B cell (primary cell): ENCODE data around the gene TPO. TPM values are rescaled to one million over a fixed set of nuclear protein-coding genes. Genes with fewer than 3 reads are reported as not detected.

ENCODE experiments used
- ATAC-seq: fragments of 200-7000 bp; cut with Tn5 transposase; one replicate; pipeline ENCODE4 v1.10.0; 2021; ENCODE audit warnings: low read depth, mild to moderate bottlenecking, moderate number of reproducible peaks, moderate library complexity
- CTCF ChIA-PET: fragments of 350-600 bp; sonication (Branson Sonifier 250); formaldehyde crosslinking; loops from one replicate; lab custom pipeline; 2021; ENCODE audit warnings: antibody characterized with exemption, inconsistent platforms; lab: Charles Lee
- POLR2A ChIA-PET: fragments of 350-600 bp; sonication (Branson Sonifier 250); formaldehyde crosslinking; loops from one replicate; lab custom pipeline; 2021; ENCODE audit warnings: antibody characterized with exemption; lab: Charles Lee
- DNase-seq: peaks from one replicate; pipeline ENCODE4 v3.0.0; 2013
- H2AFZ ChIP-seq: 2 replicates; pipeline ENCODE4 v1.6.1; 2012; ENCODE audit warnings: mild to moderate bottlenecking, low read depth, low read length; ENCODE audit not compliant: insufficient read depth, poor library complexity, severe bottlenecking
- H3K27ac ChIP-seq, 2 donors: 1 replicate in 1 of 2; 2 replicates in 1 of 2; pipeline ENCODE4 v1.5.1; 2012 to 2013; ENCODE audit warnings: low read length in 2 of 2, mild to moderate bottlenecking in 2 of 2, moderate library complexity in 1 of 2
- H3K27me3 ChIP-seq, 4 experiments: fragments of 200-600 bp in 1 of 4; sonication (generic) in 1 of 4; replicated peaks in 1 of 4; 1 replicate in 2 of 4; 2 replicates in 2 of 4; pipeline versions ENCODE4 v1.6.1 to v1.7.0; 2013 to 2016; ENCODE audit warnings: low read length in 3 of 4, mild to moderate bottlenecking in 2 of 4, mixed read lengths in 1 of 4, moderate library complexity in 1 of 4; ENCODE audit not compliant: insufficient read depth in 4 of 4, control insufficient read depth in 3 of 4; ENCODE audit errors: control extremely low read depth in 1 of 4
- H3K36me3 ChIP-seq, 2 experiments: replicated peaks in 1 of 2; 1 replicate in 1 of 2; 2 replicates in 1 of 2; pipeline versions ENCODE4 v1.6.1 to v1.7.1; 2013; ENCODE audit warnings: low read length in 1 of 2; ENCODE audit not compliant: insufficient read depth in 2 of 2, control insufficient read depth in 1 of 2; ENCODE audit errors: control extremely low read depth in 1 of 2, extremely low read depth in 1 of 2
- H3K4me1 ChIP-seq, 2 donors: fragments of 200-600 bp in 1 of 2; sonication (generic) in 1 of 2; 1 replicate in 1 of 2; 2 replicates in 1 of 2; pipeline versions ENCODE4 v1.5.1 to v1.6.1; 2013 to 2017; ENCODE audit warnings: low read length in 2 of 2; ENCODE audit not compliant: control insufficient read depth in 2 of 2, insufficient read depth in 2 of 2
- H3K4me2 ChIP-seq: replicated peaks from 2 replicates; pipeline ENCODE3; 2012; ENCODE audit warnings: mild to moderate bottlenecking, low read depth, low read length; ENCODE audit not compliant: poor library complexity, severe bottlenecking
- H3K4me3 ChIP-seq, 5 experiments: fragments of 200-600 bp in 1 of 5; sonication (generic) in 1 of 5; 1 replicate in 3 of 5; 2 replicates in 2 of 5; pipeline versions ENCODE4 v1.5.1 to v1.7.0; 2011 to 2016; ENCODE audit warnings: low read length in 4 of 5, mild to moderate bottlenecking in 4 of 5, low read depth in 2 of 5, control low read depth in 1 of 5, moderate library complexity in 1 of 5; ENCODE audit not compliant: insufficient read depth in 1 of 5; ENCODE audit errors: control extremely low read depth in 1 of 5, extremely low read depth in 1 of 5
- H3K79me2 ChIP-seq: fragments of 200-600 bp; sonication (generic); one replicate; pipeline ENCODE4 v1.6.0; 2016; ENCODE audit warnings: low read length; ENCODE audit not compliant: control insufficient read depth, insufficient read depth
- H3K9ac ChIP-seq: fragments of 200-600 bp; sonication (generic); 2 replicates; pipeline ENCODE4 v1.6.1; 2017; ENCODE audit warnings: mild to moderate bottlenecking, low read length, moderate library complexity
- H3K9me3 ChIP-seq, 3 donors: one replicate each; pipeline versions ENCODE4 v1.6.1 to v1.7.1; 2013; ENCODE audit warnings: low read length in 2 of 3; ENCODE audit not compliant: control insufficient read depth in 2 of 3, insufficient read depth in 1 of 3; ENCODE audit errors: control extremely low read depth in 1 of 3
- H4K20me1 ChIP-seq: 2 replicates; pipeline ENCODE4 v1.6.0; 2012; ENCODE audit warnings: mild to moderate bottlenecking, low read length; ENCODE audit not compliant: insufficient read depth, control insufficient read depth, poor library complexity, severe bottlenecking
- H3K27ac Mint-ChIP-seq: one replicate; pipeline ENCODE4 v1.8.0; 2021; ENCODE audit warnings: mixed read lengths
- H3K27me3 Mint-ChIP-seq: one replicate; pipeline ENCODE4 v1.8.0; 2021; ENCODE audit warnings: mixed read lengths
- H3K4me1 Mint-ChIP-seq: one replicate; pipeline ENCODE4 v1.8.0; 2021; ENCODE audit warnings: mixed read lengths
- H3K4me3 Mint-ChIP-seq: one replicate; pipeline ENCODE4 v1.8.0; 2021; ENCODE audit warnings: mixed read lengths
- H3K9me3 Mint-ChIP-seq: one replicate; pipeline ENCODE4 v1.8.0; 2022; ENCODE audit warnings: mixed read lengths; ENCODE audit not compliant: insufficient read depth
- EZH2 ChIP-seq: IDR thresholded peaks from 2 replicates; pipeline ENCODE4 v1.6.1; 2012; ENCODE audit warnings: borderline replicate concordance, low read depth, mild to moderate bottlenecking, moderate library complexity, low read length; ENCODE audit not compliant: insufficient read depth, poor library complexity, severe bottlenecking
- WGBS: methylation state at CpG from one replicate; pipeline ENCODE4 v1.1.5; 2013; ENCODE audit warnings: missing lambda C conversion rate; ENCODE audit not compliant: insufficient coverage; 5-methylcytosine and 5-hydroxymethylcytosine counted together
- intact Hi-C: fragments of 100-400 bp; cut with micrococcal nuclease; formaldehyde crosslinking; loops from one replicate; pipeline ENCODE4 v1.10.0; 2022
- polyA plus RNA-seq: library from polyadenylated mRNA; depleted of rRNA; stranded (reverse); fragments of >200 nt; gene quantifications from 2 replicates; pipeline ENCODE4 v1.2.3, GENCODE V29; 2012
- total RNA-seq, 2 donors: library from RNA; stranded (reverse); fragments of 120-200 nt in 1 of 2; gene quantifications; 1 replicate in 1 of 2; 2 replicates in 1 of 2; pipeline versions ENCODE4 v1.2.3 to v1.2.4, GENCODE V29; 2013 to 2022
- TF ChIP-seq, protein P1 (sequence below): fragments of 200-600 bp; IDR thresholded peaks from one replicate; pipeline ENCODE4 v1.8.0; 2022; ENCODE audit warnings: antibody characterized with exemption, mild to moderate bottlenecking

TPO gene
- total and polyA plus RNA-seq, 2 donors (not counting 1 experiment from before 2014, with no cell fraction given): not detected

DNA sequence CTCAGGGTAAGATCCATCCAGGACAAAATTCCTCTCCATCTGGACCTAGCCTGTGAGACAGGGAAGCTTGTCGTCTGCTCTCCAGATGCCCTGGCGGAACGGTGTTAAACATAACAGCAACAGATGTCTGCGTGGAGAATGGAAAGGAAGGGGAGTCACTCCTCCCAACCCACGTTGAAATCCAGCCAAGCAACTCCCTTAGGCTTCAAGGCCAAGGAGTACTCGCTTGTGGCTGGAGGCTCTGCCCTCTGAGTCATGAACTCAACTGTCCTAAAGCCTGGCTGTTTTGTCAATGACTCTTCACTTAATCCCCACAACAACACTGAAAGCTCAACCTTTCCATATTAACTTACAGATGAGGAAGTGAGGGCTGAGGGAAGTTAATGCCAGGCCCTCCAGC is 42.2 kb downstream of the TPO start:
- Histone ChIP-seq H4K20me1 (no peaks in the 10 kb centered on the region), H3K4me1 (no peaks in the 10 kb centered on the region), H3K27ac (no peak overlapping the region), H2AFZ (no peak overlapping the region), H3K4me2 (no peak overlapping the region), H3K9ac (no peak overlapping the region), H3K4me3 (no peak overlapping the region), H3K36me3 (no peaks in the 10 kb centered on the region), H3K79me2 (no peaks in the 10 kb centered on the region), H3K9me3 (peaks cover 0 to 4% (median 0%) of the 10 kb centered on the region in 3 donors), H3K27me3 (no peaks in the 10 kb centered on the region)
- Mint-ChIP-seq H3K4me1 (no peaks in the 10 kb centered on the region), H3K9me3 (no peaks in the 10 kb centered on the region), H3K4me3 (no peak overlapping the region), H3K27ac (no peak overlapping the region), H3K27me3 (peaks cover 8% of the 10 kb centered on the region)
- CTCF ChIA-PET: no interaction called here
- DNase-seq (no peak), ATAC-seq (no peak)
- WGBS: 60% methylated on average over 1 of the region's 6 CpGs
- no peak for TF ChIP-seq EZH2
- TF ChIP-seq, protein P1, sequence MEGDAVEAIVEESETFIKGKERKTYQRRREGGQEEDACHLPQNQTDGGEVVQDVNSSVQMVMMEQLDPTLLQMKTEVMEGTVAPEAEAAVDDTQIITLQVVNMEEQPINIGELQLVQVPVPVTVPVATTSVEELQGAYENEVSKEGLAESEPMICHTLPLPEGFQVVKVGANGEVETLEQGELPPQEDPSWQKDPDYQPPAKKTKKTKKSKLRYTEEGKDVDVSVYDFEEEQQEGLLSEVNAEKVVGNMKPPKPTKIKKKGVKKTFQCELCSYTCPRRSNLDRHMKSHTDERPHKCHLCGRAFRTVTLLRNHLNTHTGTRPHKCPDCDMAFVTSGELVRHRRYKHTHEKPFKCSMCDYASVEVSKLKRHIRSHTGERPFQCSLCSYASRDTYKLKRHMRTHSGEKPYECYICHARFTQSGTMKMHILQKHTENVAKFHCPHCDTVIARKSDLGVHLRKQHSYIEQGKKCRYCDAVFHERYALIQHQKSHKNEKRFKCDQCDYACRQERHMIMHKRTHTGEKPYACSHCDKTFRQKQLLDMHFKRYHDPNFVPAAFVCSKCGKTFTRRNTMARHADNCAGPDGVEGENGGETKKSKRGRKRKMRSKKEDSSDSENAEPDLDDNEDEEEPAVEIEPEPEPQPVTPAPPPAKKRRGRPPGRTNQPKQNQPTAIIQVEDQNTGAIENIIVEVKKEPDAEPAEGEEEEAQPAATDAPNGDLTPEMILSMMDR: no peak
- intact Hi-C loops: no loop called here
- POLR2A ChIA-PET: no interaction called here

GRCh38 chr2:1458432-1458831 is 45.2 kb downstream of the TPO start:
- Histone ChIP-seq H3K4me3 (no peak overlapping the region), H2AFZ (no peak overlapping the region), H3K79me2 (no peaks in the 10 kb centered on the region), H3K4me1 (no peaks in the 10 kb centered on the region), H4K20me1 (no peaks in the 10 kb centered on the region), H3K27me3 (no peaks in the 10 kb centered on the region), H3K36me3 (no peaks in the 10 kb centered on the region), H3K9ac (no peak overlapping the region), H3K4me2 (no peak overlapping the region), H3K27ac (no peak overlapping the region), H3K9me3 (peaks cover 0 to 8% (median 0%) of the 10 kb centered on the region in 3 donors)
- DNase-seq: no peak
- no CpG with 5 or more reads among the region's 2 CpGs for WGBS
- no peak overlapping the region for H3K4me3 Mint-ChIP-seq
- H3K9me3 Mint-ChIP-seq: no peaks in the 10 kb centered on the region
- CTCF ChIA-PET: no interaction called here
- POLR2A ChIA-PET: no interaction called here
- no peak overlapping the region for H3K27ac Mint-ChIP-seq
- no peak for ATAC-seq
- peaks cover 4% of the 10 kb centered on the region for H3K27me3 Mint-ChIP-seq
- intact Hi-C loops: no loop called here
- H3K4me1 Mint-ChIP-seq: no peaks in the 10 kb centered on the region
- TF ChIP-seq EZH2: no peak
- TF ChIP-seq, protein P1: no peak
